Activated CD4-positive, alpha-beta T cell treated with anti-CD3 and anti-CD28 coated beads for 24 hours (primary cell): ENCODE data around the gene CCDC141.
A peak's percentile ranks its signal among the peaks of the same experiment; 100 is the strongest.

Experiments used
- DNase-seq, 2 donors: peaks; one replicate each; pipeline ENCODE4 v3.0.0-alpha.2; 2020; ENCODE audit warnings: low read depth in 2 of 2

CCDC141 gene

DNA sequence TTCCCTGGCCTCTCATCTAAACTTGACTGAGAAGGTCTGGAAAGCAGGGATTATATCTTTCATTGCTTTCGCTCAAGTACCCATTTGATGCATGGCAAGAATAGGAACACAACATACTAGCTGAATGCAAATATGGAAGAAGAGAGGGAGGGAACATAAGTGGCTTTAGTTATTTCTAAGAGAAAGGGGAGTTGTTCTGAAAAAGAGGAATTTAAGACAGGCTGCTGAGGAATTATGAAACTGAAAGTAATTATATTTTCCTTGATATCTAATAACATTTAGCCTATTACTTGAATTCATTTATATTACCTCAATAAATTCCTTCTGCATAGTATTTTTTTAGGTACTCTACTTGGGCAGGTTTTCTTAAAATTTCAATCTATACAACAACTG lies 136.9 kb downstream of the CCDC141 start:
- no peak for DNase-seq

DNA sequence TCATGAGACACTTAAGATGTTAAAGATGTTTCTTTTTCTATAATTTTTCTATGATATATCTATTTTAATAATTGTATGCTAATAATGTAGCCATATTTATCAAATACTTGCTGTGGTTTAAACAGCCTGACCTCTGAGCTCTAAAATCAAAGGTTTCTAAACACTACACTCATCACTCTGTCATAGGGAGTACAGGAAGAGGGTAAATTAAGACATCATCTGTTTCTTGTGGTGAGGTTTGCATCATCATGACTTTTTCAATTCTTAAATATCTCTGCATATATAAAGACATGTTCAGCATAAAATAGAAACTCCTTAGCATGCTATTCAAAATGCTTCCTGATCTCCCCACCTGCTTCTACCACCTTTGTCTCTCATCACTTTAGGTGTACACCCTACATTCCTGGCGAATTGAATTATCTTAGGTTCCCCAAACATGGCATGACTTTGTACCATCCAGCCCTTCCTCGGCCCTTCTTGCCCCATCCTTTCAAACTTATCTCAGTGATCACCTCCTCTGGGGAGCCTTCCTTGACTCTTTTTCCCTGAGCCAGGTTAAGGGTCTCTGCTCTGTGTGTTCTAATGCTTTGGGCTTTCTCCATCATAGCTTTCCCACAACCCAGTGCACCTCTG lies 137.4 kb downstream of the CCDC141 start:
- DNase-seq, result no peak

DNA sequence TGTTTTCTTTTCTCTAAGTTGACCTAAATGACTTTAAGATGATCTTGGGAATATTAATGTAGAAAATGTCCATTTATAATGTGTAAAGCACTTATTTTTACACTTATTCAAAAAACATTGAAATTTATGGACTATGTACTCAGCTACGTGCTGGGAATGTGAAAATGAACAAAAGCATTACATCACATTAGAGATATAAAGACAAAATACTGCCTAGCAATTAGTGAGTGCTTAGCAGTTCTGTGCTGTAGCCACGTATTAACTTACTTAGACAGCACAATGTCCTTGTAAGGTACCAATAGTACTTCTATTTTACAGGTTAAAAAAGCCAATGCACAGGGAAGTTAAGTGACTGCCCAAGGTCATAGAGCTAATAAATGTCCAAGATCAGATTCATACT lies 138.9 kb downstream of the CCDC141 start:
- DNase-seq, result no peak

DNA sequence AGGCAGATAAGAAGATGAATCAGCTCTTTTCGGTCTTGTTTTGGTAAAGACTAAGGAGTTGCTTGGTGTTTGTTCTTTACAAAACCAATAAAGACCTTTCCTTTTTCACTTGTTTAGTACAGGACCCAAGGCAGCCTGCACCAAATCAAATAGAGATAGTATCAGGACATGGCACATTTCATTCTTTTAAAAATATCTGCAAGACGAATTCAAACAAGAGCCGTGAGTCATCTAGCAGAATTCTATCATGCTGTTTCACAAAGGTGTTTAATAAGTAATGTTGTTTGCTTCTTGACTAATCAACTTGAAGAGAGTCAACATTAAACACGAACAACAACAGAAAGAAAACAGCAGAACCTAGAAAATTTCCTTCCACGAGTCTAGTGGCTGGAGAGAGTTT lies 139.9 kb downstream of the CCDC141 start:
- DNase-seq, result no peak

DNA sequence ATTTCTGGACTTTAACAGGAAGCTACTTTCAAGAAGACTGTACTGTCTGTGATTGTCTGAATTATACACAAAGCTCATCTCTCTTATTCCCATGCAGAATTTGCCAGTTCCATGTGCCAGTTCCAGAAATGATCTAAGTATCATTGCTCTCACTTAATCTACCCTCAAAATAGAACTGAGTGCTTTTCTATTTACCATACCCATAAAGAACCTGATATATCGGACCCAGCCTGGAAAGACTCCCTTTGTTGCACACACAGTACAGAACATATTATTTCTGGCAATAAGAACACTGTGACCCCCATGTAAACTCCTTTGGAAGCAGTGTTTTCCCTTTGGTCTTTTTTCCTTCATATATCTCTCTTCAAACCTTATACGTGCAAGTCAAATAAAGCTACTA lies 140.4 kb downstream of the CCDC141 start:
- DNase-seq, result no peak

DNA sequence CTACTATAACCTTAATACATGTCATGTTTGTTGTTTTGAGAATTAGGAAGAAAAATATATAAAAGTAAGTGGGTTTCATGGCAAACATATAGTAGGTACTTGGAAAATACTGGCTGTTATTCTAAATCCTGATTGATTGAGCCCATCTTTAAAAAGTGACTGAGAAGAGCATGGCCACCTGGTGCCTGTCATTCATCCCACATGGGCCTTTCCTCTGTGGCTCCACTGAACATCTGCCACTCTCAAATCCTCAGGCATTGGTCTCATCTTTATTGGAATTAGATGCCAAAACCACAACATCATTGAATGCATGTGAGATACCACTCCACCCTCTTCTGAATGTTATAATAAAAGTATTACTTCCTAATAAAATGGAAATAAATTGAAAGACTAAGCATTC lies 141.1 kb downstream of the CCDC141 start:
- no peak for DNase-seq

DNA sequence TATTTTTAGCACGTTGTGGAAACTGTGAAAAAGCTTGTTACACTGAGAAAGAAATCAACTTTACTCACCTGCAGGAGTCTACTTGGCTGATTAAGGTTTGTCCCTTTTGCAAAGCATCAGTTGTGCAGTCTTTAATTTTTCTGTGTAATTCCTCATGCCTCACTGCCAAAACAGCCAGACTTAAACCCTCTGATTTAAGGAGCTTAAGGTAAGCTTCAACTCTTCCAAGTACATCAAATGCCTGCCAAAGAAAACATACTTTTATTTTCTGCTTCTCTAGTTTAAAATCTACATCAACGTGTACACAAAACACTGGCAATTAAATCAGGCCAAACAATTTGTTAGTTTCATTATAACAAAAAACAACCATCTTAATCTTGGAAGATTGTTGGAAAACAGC lies 144.7 kb downstream of the CCDC141 start:
- no peak for DNase-seq

DNA sequence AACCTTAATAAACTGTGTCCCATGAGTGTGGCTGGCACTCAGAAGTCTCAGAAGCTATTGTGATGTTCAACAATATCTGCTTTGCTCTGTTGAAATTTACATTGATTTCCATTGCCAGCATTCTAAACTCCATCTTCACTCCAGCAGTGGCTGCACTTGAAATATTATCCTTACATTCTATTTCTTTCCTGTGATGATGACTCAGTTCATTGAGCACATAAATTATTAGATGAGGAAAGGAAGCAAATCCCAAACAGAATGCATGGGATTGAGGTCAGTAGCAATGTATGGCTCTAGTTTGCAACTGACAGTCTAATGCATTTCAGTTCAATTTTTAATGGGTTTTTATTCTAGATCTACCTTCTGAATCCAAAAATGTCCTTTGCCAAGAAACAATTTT lies 150.3 kb downstream of the CCDC141 start:
- no peak for DNase-seq

DNA sequence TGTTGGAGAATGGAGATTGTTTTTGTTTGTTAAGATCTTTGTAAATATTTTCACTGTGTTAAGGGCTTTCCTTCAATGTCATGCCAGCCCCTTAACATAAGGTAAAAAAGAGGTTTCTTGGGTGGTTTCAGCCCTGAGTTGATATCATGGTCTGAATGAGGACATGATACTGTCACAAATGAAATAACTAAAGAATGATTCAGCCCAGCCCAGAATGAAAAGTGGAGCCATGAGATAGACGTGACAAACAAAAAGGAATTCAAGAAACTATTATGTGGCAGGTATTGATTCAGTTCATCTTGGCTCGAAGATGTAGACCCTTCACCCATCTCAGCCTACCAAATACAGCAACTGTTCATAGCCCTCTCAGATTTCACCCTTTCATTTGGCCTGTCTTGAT lies 154.1 kb downstream of the CCDC141 start:
- no peak for DNase-seq

DNA sequence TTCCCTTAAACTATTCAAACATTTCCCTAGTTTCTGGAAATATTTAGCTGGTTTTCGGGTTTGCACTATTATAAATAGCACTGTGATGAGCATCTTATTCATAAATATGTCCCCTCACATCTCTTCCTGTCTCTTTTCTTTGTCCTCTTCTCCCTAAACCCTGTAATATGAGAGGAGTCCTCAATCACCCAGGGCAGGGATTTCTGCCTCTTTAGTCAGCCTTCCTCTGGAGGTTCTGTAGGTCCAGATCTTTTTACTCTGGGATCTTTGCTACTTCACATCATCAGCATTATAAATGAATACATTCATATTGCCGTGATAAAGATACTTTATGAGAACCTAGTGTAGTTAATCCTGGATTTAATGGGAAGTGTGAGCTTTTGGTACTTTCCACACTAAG lies 154.8 kb downstream of the CCDC141 start:
- DNase-seq, result no peak

DNA sequence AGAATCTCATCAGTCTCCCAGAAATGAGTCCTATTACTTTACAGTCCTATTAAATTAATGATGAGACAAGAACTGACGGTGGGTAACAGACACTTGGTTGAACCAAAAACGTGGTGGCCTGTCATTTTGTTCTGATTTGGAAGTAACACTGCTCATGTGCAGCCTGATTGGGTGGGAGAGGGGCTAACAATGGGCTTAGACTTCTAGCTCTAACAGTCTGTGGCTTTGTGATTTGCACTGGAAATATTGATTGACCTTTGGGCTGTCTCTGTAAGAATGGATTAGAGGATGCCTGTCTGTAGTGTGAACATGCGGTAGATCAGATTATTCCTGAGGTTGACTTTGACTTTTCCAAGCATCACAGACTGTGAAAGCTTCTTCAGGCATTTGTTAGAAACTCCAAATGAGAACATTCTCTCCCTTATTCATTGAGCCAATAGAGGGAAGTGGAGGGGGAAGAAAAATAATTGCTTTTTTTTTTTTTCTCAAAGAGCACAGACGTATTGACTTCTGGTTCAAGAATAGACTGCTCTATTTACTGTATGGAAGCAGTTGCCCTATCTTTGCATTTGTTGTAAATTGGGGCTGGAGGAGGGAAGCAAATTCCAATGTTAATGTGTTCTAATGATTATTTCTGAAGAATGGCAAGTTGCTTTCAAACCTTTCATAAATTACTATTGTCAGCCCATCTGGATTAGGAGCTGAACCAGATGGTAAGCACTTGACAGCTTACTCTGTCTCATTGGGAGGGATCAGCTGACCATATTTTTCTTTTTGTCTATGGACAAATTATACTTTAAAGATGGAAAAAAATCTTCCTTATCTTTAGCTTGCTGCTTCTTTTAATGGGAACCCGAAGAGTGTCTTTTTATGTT lies 156.9 kb downstream of the CCDC141 start:
- no peak for DNase-seq

DNA sequence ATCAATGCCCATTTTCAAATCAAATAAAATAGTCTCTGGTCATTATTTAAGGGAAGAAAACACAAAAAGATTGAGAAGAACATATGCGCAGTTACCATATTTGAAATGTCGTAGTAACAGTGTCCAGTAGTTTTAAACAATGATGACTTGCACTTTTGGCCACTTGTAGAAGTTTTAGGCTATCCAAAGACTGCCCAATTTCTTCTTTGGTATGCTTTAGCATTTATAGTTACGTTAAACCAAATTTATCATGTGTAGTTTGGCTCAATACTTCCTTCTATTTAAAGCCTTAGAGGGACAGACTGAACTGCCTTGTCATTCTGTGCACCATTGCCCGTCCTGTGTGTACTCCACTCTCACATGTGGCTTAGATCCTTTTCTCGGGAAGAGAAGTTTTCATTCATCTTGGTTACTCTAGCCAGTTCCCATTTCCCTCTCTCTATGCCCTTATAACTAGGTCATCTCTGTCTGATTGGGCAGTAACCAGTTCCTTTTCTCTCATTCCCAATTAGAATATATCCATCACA lies 157.9 kb downstream of the CCDC141 start:
- DNase-seq, result no peak

DNA sequence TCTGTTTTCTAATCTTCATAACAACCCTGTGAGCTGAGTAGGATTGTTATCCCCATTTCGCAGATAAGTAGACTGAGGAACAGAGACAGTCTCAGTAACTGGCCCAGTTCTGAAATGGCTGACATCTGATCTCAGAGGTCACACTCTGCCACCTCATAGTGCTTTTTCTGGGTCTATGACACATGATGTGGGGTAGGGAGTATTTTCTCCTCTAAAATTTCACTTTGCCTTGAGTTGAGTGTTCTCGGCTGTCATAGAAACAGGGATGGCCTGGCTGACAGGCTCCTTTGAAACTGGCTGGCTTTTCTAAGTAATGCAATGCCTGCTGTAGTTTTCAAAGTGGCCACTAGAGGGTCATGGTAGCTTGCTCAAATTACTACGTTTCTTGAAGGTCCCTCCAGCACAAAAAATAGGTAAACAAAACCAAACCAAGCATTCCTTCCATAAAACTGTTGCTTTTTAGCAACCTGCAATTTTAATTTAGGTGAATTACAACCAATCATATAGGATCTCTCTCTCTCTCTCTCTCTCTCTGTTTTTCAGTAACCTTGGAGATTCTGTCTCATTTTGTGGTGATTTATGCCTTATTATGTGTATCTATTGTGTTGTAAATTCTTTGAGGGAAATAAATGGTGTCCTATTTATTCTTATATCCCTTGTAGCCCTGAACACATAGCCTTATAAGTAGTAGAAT lies 158.5 kb downstream of the CCDC141 start:
- peak; percentile 34 to 54 for DNase-seq

DNA sequence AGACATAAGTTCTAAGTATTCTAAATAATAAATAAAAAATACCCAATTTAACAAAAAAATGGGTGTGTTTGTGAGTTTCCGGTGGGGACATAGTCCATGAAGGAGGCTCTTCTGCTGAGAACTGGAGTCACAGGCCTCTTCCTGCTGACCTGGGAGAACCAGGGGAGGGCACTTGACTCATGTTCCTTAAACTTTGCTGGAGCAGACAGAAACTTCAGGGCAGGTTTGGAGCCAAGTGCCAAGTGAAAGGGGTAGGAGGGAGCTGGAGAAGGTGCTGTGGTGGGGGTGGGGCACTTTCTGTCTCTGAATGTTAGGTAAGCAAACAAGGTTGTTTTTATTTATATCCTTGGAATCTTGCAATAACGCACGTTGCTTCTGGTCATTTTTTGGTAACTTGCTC lies 163.9 kb downstream of the CCDC141 start:
- no peak for DNase-seq

DNA sequence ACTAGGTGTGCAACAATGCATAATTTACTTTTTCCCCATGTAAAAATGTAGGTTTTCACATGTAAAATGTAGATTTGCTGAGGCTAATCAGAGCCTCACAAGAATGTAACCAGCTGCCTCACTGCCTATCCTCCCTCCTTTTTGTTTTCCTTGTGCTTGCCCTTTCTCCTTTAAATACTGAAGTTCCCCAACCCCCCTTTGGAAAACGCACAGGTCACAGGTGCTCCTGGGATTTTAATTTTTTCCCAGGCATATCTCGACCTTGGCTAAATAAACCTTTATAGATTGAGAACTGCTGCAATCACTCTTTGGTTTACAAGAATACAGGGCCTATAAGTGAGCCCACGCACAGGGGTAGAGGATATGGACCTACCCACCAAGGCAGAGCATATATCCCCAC lies 165.5 kb downstream of the CCDC141 start:
- no peak for DNase-seq

DNA sequence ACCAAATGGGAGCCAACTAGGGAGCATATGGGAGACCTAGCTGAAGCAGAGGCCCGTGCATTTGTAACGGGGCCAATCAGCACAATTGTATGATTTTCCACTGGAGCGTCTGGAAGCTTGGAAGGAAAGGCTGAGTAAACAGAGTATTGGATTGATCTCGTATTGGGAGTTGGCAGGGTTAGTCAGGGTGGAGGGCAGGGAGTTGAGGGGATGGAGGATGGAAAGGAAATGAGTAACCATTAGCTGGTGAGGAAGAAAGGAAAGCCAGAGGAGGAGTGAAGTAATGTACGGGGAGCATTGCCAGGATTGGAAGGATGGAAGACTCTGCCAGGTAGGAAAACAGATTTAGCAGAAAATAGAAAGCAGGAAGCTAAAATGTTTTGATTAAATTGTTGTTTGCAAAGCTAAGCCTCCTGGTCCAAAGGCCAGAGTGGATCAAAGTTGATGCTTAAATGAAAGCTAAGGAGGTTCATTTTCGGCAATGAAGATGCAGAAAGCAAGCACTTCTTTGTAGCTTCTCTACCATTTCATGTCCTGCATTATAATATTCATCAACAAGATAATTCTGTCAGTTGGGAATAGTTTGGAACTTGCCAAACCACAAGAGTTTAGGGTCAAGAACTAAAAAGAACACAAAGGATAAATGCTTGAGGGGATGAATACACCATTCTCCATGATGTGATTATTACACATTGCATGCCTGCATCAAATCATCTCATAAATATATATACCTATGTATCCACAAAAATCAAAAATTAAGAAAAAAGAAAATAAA lies 167.1 kb downstream of the CCDC141 start:
- no peak for DNase-seq

DNA sequence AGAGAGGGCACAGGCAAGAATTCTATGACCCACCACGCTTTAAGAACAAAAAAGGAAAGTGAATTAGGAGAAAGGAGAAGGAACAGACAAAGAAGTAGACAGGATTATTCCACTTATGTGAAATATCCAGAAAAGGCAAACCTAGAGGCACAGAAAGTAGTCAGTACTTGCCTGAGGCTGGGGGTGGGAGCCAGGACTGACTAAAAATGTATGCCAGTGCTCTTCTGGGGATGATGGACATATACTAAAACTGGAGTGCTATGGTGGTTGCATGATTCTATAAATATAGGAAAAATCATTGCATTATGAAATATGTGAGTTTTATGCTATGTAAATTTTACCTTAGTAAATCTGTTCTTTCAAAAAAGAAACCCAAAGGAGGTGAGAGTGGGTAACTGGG lies 168.9 kb downstream of the CCDC141 start:
- DNase-seq, result no peak

DNA sequence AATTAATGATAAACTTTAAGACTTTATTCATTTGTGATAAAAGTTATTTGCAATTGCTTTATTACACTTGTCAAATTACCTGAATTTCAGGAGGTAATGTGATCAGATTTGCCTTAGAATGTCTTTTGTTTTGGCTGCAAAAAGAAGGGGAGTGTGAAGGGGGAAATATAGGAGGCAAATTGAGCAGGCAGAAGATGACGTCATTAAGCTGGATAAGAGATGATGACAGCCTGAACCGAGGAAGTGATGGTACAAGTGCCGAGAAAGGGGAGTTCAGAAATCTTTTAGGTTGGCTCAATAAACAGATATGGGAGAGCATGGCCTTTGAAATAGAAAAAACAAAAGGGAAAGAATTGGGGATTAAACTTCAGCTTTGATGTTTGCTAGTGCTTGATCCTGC lies 169.7 kb downstream of the CCDC141 start:
- DNase-seq, result no peak

DNA sequence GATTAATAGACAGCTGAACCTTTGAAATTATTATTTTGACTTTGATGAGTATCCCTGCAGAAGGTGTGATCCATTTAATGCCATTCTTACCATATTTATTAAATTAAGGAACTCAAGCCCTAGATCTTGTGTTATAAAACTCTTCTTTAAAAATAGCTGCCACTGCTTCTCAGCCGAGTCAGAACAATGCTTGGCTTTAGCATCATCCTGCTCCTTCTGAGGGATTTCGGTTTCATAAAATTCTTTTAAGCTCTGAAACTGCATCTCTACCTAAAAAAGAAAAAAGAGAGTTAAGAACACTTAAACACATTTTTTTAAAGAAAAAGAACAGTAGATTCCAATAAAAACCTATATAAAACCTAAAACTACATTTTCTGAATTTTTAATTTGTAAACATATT lies 172.1 kb downstream of the CCDC141 start:
- no peak for DNase-seq

DNA sequence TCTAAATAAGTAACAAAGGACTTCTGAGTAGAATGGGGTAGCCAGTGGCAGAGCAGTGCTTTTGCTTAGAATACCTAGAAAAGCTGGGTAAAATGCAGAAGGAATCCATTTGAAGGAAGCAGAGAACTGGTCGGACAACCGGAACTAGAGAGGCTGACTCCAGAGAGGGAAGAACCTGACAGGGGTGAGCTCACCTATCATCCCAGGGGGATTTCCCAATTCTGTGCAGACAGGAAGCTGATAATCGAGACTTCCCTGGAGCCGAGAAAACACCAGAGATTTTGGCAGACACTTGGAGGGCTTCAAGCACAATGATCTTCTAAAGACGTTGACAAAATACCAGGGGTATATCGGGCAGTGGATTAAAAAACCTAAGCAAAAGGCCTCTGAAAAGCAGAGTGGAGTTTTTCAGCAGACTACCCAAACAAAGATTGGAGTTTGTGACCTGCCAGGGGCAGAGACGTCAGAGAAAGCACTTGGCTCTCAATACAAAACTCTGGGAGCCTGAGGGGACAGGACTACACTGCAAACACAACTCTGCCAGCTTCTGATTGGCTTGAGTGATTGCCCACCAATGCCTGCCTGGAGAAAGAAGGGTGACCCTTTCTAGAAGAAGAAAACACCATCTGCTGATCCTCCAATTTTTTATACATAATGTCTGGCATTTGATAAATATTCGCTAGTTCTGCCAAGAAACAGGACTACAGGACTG lies 175.3 kb downstream of the CCDC141 start:
- DNase-seq, result no peak

DNA sequence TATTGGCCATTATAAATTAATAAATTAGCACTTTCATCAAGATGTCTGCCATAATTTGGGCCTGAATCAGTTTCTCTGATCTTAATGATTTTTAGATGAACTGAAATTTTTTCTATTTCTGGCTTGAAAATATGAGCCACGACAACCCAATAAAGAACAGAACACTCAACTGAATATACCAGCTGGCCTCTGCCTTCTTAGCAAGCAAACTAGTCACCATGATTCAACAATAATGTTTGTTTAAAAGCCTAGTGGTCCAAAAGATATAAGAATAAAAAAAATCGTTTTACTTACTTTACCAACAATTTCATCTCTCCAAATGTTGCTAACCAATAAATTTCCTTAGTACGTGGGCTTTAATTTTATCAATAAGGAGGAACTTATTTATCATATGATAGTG lies 176.0 kb downstream of the CCDC141 start:
- no peak for DNase-seq
